Muscle layer of duodenum (tissue), 2 donors: ENCODE results near the gene UHMK1.
A peak's percentile ranks its signal among the peaks of the same experiment; 100 is the strongest.
"Not testable (repeated sequence)": the region's sequence is repeated elsewhere in the genome, so short reads cannot be mapped to it uniquely, and the experiment has no call there.

Experiments used
- H3K27ac ChIP-seq: one replicate; pipeline ENCODE4 v1.7.0; 2013; ENCODE audit warnings: mild to moderate bottlenecking, low read length
- H3K27me3 ChIP-seq: one replicate; pipeline ENCODE4 v1.7.0; 2013; ENCODE audit warnings: low read depth, mild to moderate bottlenecking, control low read depth, low read length
- H3K36me3 ChIP-seq, 2 donors: one replicate each; pipeline ENCODE4 v1.7.0; 2013; ENCODE audit warnings: low read length in 2 of 2, control low read depth in 1 of 2, mild to moderate bottlenecking in 1 of 2; ENCODE audit not compliant: insufficient read depth in 2 of 2, control insufficient read depth in 1 of 2
- H3K4me1 ChIP-seq, 2 donors: one replicate each; pipeline ENCODE4 v1.7.0; 2013; ENCODE audit warnings: low read length in 2 of 2, mild to moderate bottlenecking in 2 of 2, control low read depth in 1 of 2, moderate library complexity in 1 of 2; ENCODE audit not compliant: insufficient read depth in 2 of 2, control insufficient read depth in 1 of 2
- H3K4me3 ChIP-seq, 2 donors: one replicate each; pipeline ENCODE4 v1.7.0; 2013; ENCODE audit warnings: low read length in 2 of 2, low read depth in 1 of 2, mild to moderate bottlenecking in 1 of 2
- H3K9me3 ChIP-seq, 2 donors: one replicate each; pipeline ENCODE4 v1.7.0; 2013; ENCODE audit warnings: low read length in 2 of 2, control low read depth in 1 of 2, mild to moderate bottlenecking in 1 of 2; ENCODE audit not compliant: control insufficient read depth in 1 of 2
- donor health status: healthy.

The UHMK1 gene

DNA sequence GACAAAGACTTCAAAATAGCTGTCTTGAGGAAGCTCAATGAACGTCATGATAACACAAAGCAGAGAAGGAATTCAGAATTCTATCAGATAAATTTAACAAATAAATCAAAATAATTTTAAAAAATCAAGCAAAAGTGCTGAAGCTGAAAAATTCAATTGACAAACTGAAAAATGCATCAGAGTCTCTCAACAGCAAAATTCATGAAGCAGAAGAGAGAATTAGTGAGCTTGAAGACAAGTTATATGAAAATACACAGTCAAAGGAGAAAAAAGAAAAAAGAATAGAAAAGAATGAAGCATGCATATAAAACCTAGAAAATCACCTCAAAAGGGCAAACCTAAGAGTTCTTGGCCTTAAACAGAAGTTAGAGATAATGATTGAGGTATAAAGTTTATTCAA lies 21.0 kb upstream of the UHMK1 start:
- H3K4me1 ChIP-seq, result no peaks in the 10 kb centered on the region
- H3K27me3 ChIP-seq, result no peaks in the 10 kb centered on the region
- H3K36me3 ChIP-seq, result no peaks in the 10 kb centered on the region
- no peak overlapping the region for H3K4me3 ChIP-seq
- no peak overlapping the region for H3K27ac ChIP-seq
- H3K9me3 ChIP-seq, result peaks cover 0 to 12% of the 10 kb centered on the region in 2 donors

GRCh38 chr1:162485236-162485635 lies 12.4 kb upstream of the UHMK1 start:
- Histone ChIP-seq H3K36me3 (no peaks in the 10 kb centered on the region), H3K4me1 (no peaks in the 10 kb centered on the region), H3K4me3 (no peak overlapping the region), H3K27me3 (no peaks in the 10 kb centered on the region), H3K27ac (no peak overlapping the region), H3K9me3 (peaks cover 0 to under 1% of the 10 kb centered on the region in 2 donors)

DNA sequence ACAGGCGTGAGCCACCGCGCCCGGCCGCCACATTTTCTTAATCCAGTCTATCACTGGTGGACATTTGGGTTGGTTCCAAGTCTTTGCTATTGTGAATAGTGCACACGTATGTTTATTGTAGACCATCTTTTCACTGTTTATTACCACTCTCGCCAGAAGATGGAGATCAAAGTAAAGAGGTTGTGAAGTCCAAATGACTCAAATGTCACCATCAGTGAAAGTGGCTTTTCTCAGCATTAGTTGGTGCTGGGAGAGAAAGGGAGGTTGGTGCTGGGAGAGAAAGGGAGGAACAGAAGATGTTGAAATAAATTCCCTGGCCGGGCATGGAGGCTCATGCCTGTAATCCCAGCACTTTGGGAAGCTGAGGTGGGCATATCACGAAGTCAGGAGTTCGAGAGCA lies 10.4 kb upstream of the UHMK1 start:
- Histone ChIP-seq H3K4me3 (no peak overlapping the region), H3K4me1 (no peaks in the 10 kb centered on the region), H3K9me3 (no peaks in the 10 kb centered on the region), H3K27ac (no peak overlapping the region), H3K36me3 (no peaks in the 10 kb centered on the region), H3K27me3 (no peaks in the 10 kb centered on the region)

GRCh38 chr1:162488219-162488618 lies 9.4 kb upstream of the UHMK1 start:
- Histone ChIP-seq H3K9me3 (no peaks in the 10 kb centered on the region), H3K27ac (no peak overlapping the region), H3K36me3 (no peaks in the 10 kb centered on the region), H3K4me1 (no peaks in the 10 kb centered on the region), H3K4me3 (no peak overlapping the region), H3K27me3 (no peaks in the 10 kb centered on the region)

GRCh38 chr1:162495531-162496233 lies 1.9 kb upstream of the UHMK1 start:
- not testable (repeated sequence) for H3K27me3 ChIP-seq, H3K36me3 ChIP-seq, H3K27ac ChIP-seq, H3K4me3 ChIP-seq, H3K9me3 ChIP-seq
- peaks cover 7 to 18% of the 10 kb centered on the region in 2 donors for H3K4me1 ChIP-seq

GRCh38 chr1:162497104-162497722 lies 405 bp upstream of the UHMK1 start:
- no peaks in the 10 kb centered on the region for H3K27me3 ChIP-seq
- peak overlapping the region; percentile 94 to 98 for H3K4me3 ChIP-seq
- H3K4me1 ChIP-seq, result peaks cover 7 to 18% of the 10 kb centered on the region in 2 donors
- peak overlapping the region; percentile 83 for H3K27ac ChIP-seq
- H3K9me3 ChIP-seq, result no peaks in the 10 kb centered on the region
- peaks cover 5 to 19% of the 10 kb centered on the region in 2 donors for H3K36me3 ChIP-seq

DNA sequence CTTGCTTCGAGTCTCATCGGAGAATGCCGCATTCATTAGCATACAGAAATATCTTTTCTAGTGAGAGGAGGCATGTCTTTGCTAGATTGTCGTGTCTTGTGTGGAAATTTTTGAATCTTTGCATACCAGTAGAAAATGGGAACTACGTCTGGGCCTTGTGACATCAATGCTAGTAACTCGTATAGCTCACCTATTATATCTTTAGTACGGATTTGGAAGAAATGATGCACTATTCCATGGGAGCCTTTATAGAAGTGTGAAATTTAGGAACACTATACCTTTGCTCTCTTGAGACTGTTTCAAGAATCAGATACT lies 835 bp downstream of the UHMK1 start:
- no peaks in the 10 kb centered on the region for H3K27me3 ChIP-seq
- H3K4me3 ChIP-seq, result peak overlapping the region; percentile 94 to 98
- H3K9me3 ChIP-seq, result no peaks in the 10 kb centered on the region
- peak overlapping the region; percentile 83 for H3K27ac ChIP-seq
- peaks cover 7 to 18% of the 10 kb centered on the region in 2 donors for H3K4me1 ChIP-seq
- H3K36me3 ChIP-seq, result peaks cover 15 to 23% of the 10 kb centered on the region in 2 donors

DNA sequence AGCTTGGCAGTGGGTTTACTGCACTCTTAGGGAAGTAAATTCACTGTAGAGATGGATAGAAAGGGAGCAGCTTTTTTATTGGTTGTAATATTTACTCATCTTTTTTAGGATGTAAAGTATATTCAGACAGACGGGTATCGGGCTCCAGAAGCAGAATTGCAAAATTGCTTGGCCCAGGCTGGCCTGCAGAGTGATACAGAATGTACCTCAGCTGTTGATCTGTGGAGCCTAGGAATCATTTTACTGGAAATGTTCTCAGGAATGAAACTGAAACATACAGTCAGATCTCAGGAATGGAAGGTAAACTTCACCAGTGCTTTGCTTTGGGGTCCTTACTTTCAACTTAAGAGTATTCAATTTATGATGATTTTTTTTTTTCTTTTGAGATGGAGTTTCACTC lies 3.2 kb downstream of the UHMK1 start:
- Histone ChIP-seq H3K9me3 (no peaks in the 10 kb centered on the region), H3K36me3 (peaks cover 27 to 42% of the 10 kb centered on the region in 2 donors), H3K27ac (no peak overlapping the region), H3K4me1 (peaks cover 7 to 18% of the 10 kb centered on the region in 2 donors), H3K4me3 (no peak overlapping the region), H3K27me3 (no peaks in the 10 kb centered on the region)

DNA sequence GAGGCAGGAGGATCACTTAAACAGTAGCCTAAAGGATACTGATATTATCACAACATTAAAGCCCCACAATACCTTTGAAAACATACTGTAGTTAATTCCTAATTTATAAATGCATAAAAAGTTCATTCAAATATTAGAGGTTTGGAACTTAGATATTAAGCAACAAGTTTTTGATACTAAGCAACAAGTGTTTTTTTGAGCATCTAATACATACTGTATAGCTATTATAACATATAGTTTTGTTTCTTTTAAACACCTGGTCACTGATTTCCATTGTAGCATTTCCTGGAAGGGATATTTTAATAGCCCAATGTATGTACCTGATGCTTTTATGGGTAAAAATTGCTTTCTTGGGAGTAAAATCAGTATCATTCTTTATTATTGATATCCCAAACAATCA lies 4.5 kb downstream of the UHMK1 start:
- Histone ChIP-seq H3K4me3 (no peak overlapping the region), H3K36me3 (peaks cover 31 to 44% of the 10 kb centered on the region in 2 donors), H3K9me3 (no peaks in the 10 kb centered on the region), H3K4me1 (peaks cover 7 to 18% of the 10 kb centered on the region in 2 donors), H3K27ac (no peak overlapping the region), H3K27me3 (no peaks in the 10 kb centered on the region)

DNA sequence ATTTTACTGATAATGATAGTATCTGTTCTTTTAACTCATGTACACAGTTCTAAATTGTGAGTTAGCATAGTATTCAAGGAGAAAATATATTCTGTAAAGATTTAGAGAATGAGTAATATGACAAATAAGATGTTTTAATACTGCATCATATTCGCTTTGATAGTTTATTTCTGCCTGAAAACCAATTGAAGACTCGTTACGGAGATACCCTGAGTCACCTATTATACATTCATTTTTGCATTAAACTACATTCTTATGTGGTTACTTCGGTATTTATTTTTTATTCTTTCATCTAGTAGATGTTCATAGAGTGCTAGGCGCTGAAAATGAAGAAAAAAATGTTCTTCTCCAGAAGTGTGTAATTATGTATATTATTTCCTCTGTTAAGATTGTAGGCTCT lies 5.3 kb downstream of the UHMK1 start:
- Histone ChIP-seq H3K9me3 (no peaks in the 10 kb centered on the region), H3K4me3 (no peak overlapping the region), H3K4me1 (peaks cover 7 to 18% of the 10 kb centered on the region in 2 donors), H3K36me3 (peaks cover 31 to 44% of the 10 kb centered on the region in 2 donors), H3K27ac (no peak overlapping the region), H3K27me3 (no peaks in the 10 kb centered on the region)

- Histone ChIP-seq H3K4me1 (no peaks in the 10 kb centered on the region), H3K4me3 (no peak overlapping the region), H3K27ac (no peak overlapping the region), H3K9me3 (no peaks in the 10 kb centered on the region), H3K36me3 (peaks cover 19 to 36% of the 10 kb centered on the region in 2 donors), H3K27me3 (no peaks in the 10 kb centered on the region)
Measured at GRCh38 chr1:162527314-162527713, 29.7 kb downstream of the UHMK1 start.
